ENCODE measurements around the gene CASTOR1.

CASTOR1 gene

GRCh38 chr22:30280505-30280904 is 8.8 kb downstream of the CASTOR1 start:
- Mint-ChIP-seq H3K36me3 (peaks cover 29% of the 10 kb centered on the region), H3K27me3 (peaks cover 7% of the 10 kb centered on the region), H3K9me3 (no peaks in the 10 kb centered on the region), H3K4me3 (no peak overlapping the region), H3K4me1 (peaks cover 80% of the 10 kb centered on the region), H3K27ac (no peak overlapping the region)
- no peak for DNase-seq
- CTCF ChIA-PET, result interaction anchor here (0.6 to 1.8 kb wide), 5 partner anchors 13 to 173 kb away, joined by 3 to 5 read pairs (median 4); no protein-coding TSS in a partner anchor

GRCh38 chr22:30279932-30280331 is 9.4 kb downstream of the CASTOR1 start:
- Mint-ChIP-seq H3K4me3 (peak overlapping the region; percentile 1), H3K4me1 (peaks cover 80% of the 10 kb centered on the region), H3K36me3 (peaks cover 31% of the 10 kb centered on the region), H3K27ac (no peak overlapping the region), H3K9me3 (no peaks in the 10 kb centered on the region), H3K27me3 (peaks cover 7% of the 10 kb centered on the region)
- DNase-seq, result no peak
- CTCF ChIA-PET, result interaction anchor here (0.6 to 1.8 kb wide), 5 partner anchors 12 to 172 kb away, joined by 3 to 5 read pairs (median 4); no protein-coding TSS in a partner anchor

GRCh38 chr22:30279046-30279788 is 10.1 kb downstream of the CASTOR1 start:
- CTCF ChIA-PET, result interaction anchor here (1.5 to 1.8 kb wide), 2 partner anchors 16 to 18 kb away, joined by 5 read pairs; no protein-coding TSS in a partner anchor
- DNase-seq, result no peak
- Mint-ChIP-seq H3K9me3 (no peaks in the 10 kb centered on the region), H3K36me3 (peaks cover 30% of the 10 kb centered on the region), H3K27me3 (peaks cover 7% of the 10 kb centered on the region), H3K4me3 (peak overlapping the region; percentile 3), H3K27ac (no peak overlapping the region), H3K4me1 (peaks cover 80% of the 10 kb centered on the region)

- H3K9me3 Mint-ChIP-seq, result no peaks in the 10 kb centered on the region
- H3K27ac Mint-ChIP-seq, result peak overlapping the region; percentile 59
- peaks cover 36% of the 10 kb centered on the region for H3K36me3 Mint-ChIP-seq
- CTCF ChIA-PET, result interaction anchor here (0.7 to 1.4 kb wide), 5 partner anchors 9 to 12 kb away, joined by 3 to 4 read pairs (median 3); no protein-coding TSS in a partner anchor
- DNase-seq, result no peak
- H3K4me1 Mint-ChIP-seq, result peaks cover 78% of the 10 kb centered on the region
- H3K4me3 Mint-ChIP-seq, result no peak overlapping the region
- H3K27me3 Mint-ChIP-seq, result peaks cover 7% of the 10 kb centered on the region
Observed at GRCh38 chr22:30277547-30278344, 11.6 kb downstream of the CASTOR1 start.

GRCh38 chr22:30276039-30276438 is 13.3 kb downstream of the CASTOR1 start:
- Mint-ChIP-seq H3K9me3 (no peaks in the 10 kb centered on the region), H3K4me3 (peak overlapping the region; percentile 5), H3K27ac (peak overlapping the region; percentile 76), H3K4me1 (peaks cover 77% of the 10 kb centered on the region), H3K36me3 (peaks cover 40% of the 10 kb centered on the region), H3K27me3 (peaks cover 7% of the 10 kb centered on the region)
- no peak for DNase-seq
- CTCF ChIA-PET, result no interaction called here

GRCh38 chr22:30275625-30276024 is 13.7 kb downstream of the CASTOR1 start:
- CTCF ChIA-PET, result no interaction called here
- Mint-ChIP-seq H3K4me1 (peaks cover 77% of the 10 kb centered on the region), H3K27me3 (peaks cover 7% of the 10 kb centered on the region), H3K36me3 (peaks cover 42% of the 10 kb centered on the region), H3K9me3 (no peaks in the 10 kb centered on the region), H3K27ac (peak overlapping the region; percentile 76), H3K4me3 (peak overlapping the region; percentile 5)
- no peak for DNase-seq

- peaks cover 50% of the 10 kb centered on the region for H3K36me3 Mint-ChIP-seq
- CTCF ChIA-PET, result no interaction called here
- no peak overlapping the region for H3K4me3 Mint-ChIP-seq
Observed at GRCh38 chr22:30274437-30274812, 14.9 kb downstream of the CASTOR1 start.

GRCh38 chr22:30273711-30274436 is 15.4 kb downstream of the CASTOR1 start:
- Mint-ChIP-seq H3K27ac (no peak overlapping the region), H3K36me3 (peaks cover 53% of the 10 kb centered on the region), H3K9me3 (no peaks in the 10 kb centered on the region), H3K27me3 (peaks cover 7% of the 10 kb centered on the region), H3K4me3 (no peak overlapping the region), H3K4me1 (peaks cover 74% of the 10 kb centered on the region)
- CTCF ChIA-PET, result no interaction called here
- no peak for DNase-seq

More at GRCh38 chr22:30274437-30274812, 14.9 kb downstream of the CASTOR1 start:
- H3K9me3 Mint-ChIP-seq, result no peaks in the 10 kb centered on the region
- no peak for DNase-seq
- peak overlapping the region; percentile 51 for H3K27ac Mint-ChIP-seq
- H3K4me1 Mint-ChIP-seq, result peaks cover 74% of the 10 kb centered on the region
- H3K27me3 Mint-ChIP-seq, result peaks cover 7% of the 10 kb centered on the region

- DNase-seq, result no peak
- no peak overlapping the region for H3K4me3 Mint-ChIP-seq
- peak overlapping the region; percentile 35 for H3K27ac Mint-ChIP-seq
- H3K36me3 Mint-ChIP-seq, result peaks cover 61% of the 10 kb centered on the region
- peaks cover 3% of the 10 kb centered on the region for H3K27me3 Mint-ChIP-seq
- CTCF ChIA-PET, result no interaction called here
- H3K4me1 Mint-ChIP-seq, result peaks cover 77% of the 10 kb centered on the region
- H3K9me3 Mint-ChIP-seq, result no peaks in the 10 kb centered on the region
Observed at GRCh38 chr22:30272781-30273601, 16.3 kb downstream of the CASTOR1 start.

GRCh38 chr22:30270832-30271231 is 18.5 kb downstream of the CASTOR1 start:
- Mint-ChIP-seq H3K9me3 (no peaks in the 10 kb centered on the region), H3K27ac (no peak overlapping the region), H3K4me1 (peaks cover 65% of the 10 kb centered on the region), H3K36me3 (peaks cover 62% of the 10 kb centered on the region), H3K4me3 (no peak overlapping the region), H3K27me3 (no peaks in the 10 kb centered on the region)
- CTCF ChIA-PET, result interaction anchor here (2.9 kb wide), 1 partner anchor 17 kb away, joined by 14 read pairs; the partner anchor contains the start of gene CASTOR1
- no peak for DNase-seq

GRCh38 chr22:30268331-30268730 is 21.0 kb downstream of the CASTOR1 start:
- CTCF ChIA-PET, result interaction anchor here (0.8 to 2.9 kb wide), 8 partner anchors 8 to 118 kb away, joined by 3 to 14 read pairs (median 4); partner anchors contain the start of gene CASTOR1
- peak overlapping the region; percentile 100 for H3K4me3 Mint-ChIP-seq
- no peaks in the 10 kb centered on the region for H3K27me3 Mint-ChIP-seq
- H3K36me3 Mint-ChIP-seq, result peaks cover 71% of the 10 kb centered on the region
- peak overlapping the region; percentile 100 for H3K27ac Mint-ChIP-seq
- H3K9me3 Mint-ChIP-seq, result no peaks in the 10 kb centered on the region
- DNase-seq, result no peak
- H3K4me1 Mint-ChIP-seq, result peaks cover 61% of the 10 kb centered on the region

GRCh38 chr22:30267382-30268302 is 21.7 kb downstream of the CASTOR1 start:
- H3K9me3 Mint-ChIP-seq, result no peaks in the 10 kb centered on the region
- no peaks in the 10 kb centered on the region for H3K27me3 Mint-ChIP-seq
- H3K4me1 Mint-ChIP-seq, result peaks cover 63% of the 10 kb centered on the region
- peak overlapping the region; percentile 100 for H3K27ac Mint-ChIP-seq
- CTCF ChIA-PET, result interaction anchor here (0.7 to 2.9 kb wide), 14 partner anchors 8 to 159 kb away, joined by 3 to 14 read pairs (median 4); partner anchors contain the start of gene CASTOR1
- H3K4me3 Mint-ChIP-seq, result peak overlapping the region; percentile 100
- DNase-seq, result peak; percentile 87
- peaks cover 71% of the 10 kb centered on the region for H3K36me3 Mint-ChIP-seq
